HEK293 (cell line): Measurements from ENCODE around the gene LRRC8E.

Experiments
- CTCF ChIA-PET: fragments of 350-600 bp; formaldehyde crosslinking; extraction: SDS; loops from one replicate; lab custom pipeline; 2021; ENCODE audit warnings: antibody characterized with exemption; lab: Yijun Ruan, JAX
- POLR2A ChIA-PET: fragments of 300-600 bp; formaldehyde crosslinking; extraction: SDS; loops from one replicate; lab custom pipeline; 2020; ENCODE audit warnings: antibody characterized with exemption, inconsistent platforms; lab: Yijun Ruan, JAX
- H3K27ac ChIP-seq: fragments of 200-500 bp; sonication (Bioruptor generic); 2 replicates; pipeline ENCODE4 v1.5.1; 2014; ENCODE audit warnings: low read depth, low read length, control low read depth, inconsistent platforms; ENCODE audit errors: extremely low read depth
- H3K36me3 ChIP-seq, 2 experiments: fragments of 200-500 bp in 1 of 2; sonication (Bioruptor generic) in 1 of 2; 1 replicate in 1 of 2; 2 replicates in 1 of 2; pipeline ENCODE4 v1.5.1; 2014 to 2017; ENCODE audit warnings: inconsistent platforms in 2 of 2, low read length in 2 of 2; ENCODE audit not compliant: control insufficient read depth in 2 of 2, insufficient read depth in 1 of 2
- H3K4me1 ChIP-seq: fragments of 200-500 bp; sonication (Bioruptor generic); 2 replicates; pipeline ENCODE4 v1.5.1; 2014; ENCODE audit warnings: mild to moderate bottlenecking, low read length, inconsistent platforms; ENCODE audit not compliant: control insufficient read depth, insufficient read depth
- H3K4me3 ChIP-seq: 2 replicates; pipeline ENCODE4 v1.5.1; 2011; ENCODE audit warnings: low read depth, mild to moderate bottlenecking, control low read depth, low read length, moderate library complexity
- H3K9me3 ChIP-seq: fragments of 200-500 bp; sonication (Bioruptor generic); 2 replicates; pipeline ENCODE4 v1.5.1; 2014; ENCODE audit warnings: low read depth, low read length, inconsistent platforms; ENCODE audit not compliant: control insufficient read depth, insufficient read depth
- AEBP2 ChIP-seq: fragments of 450-650 bp; formaldehyde crosslinking; IDR thresholded peaks from 2 replicates; pipeline ENCODE4 v1.5.1; 2016; ENCODE audit warnings: missing biosample characterization, missing genetic modification characterization, borderline replicate concordance
- GLIS1 ChIP-seq: fragments of 450-650 bp; formaldehyde crosslinking; IDR thresholded peaks from 2 replicates; pipeline ENCODE4 v1.5.1; 2016; ENCODE audit warnings: missing biosample characterization, missing genetic modification characterization
- KLF17 ChIP-seq: fragments of 450-650 bp; formaldehyde crosslinking; IDR thresholded peaks from 2 replicates; pipeline ENCODE4 v1.5.1; 2016; ENCODE audit warnings: missing biosample characterization, missing genetic modification characterization
- MEIS1 ChIP-seq: sonication (generic); formaldehyde crosslinking; IDR thresholded peaks from 2 replicates; pipeline ENCODE4 v1.8.1; 2022; ENCODE audit warnings: missing genetic modification reagents, mild to moderate bottlenecking, borderline replicate concordance
- PRDM1 ChIP-seq: fragments of 450-650 bp; formaldehyde crosslinking; IDR thresholded peaks from 2 replicates; pipeline ENCODE4; 2016; ENCODE audit warnings: missing biosample characterization, missing genetic modification characterization
- PRDM6 ChIP-seq: fragments of 450-650 bp; formaldehyde crosslinking; IDR thresholded peaks from 2 replicates; pipeline ENCODE4 v1.5.1; 2017; ENCODE audit warnings: missing biosample characterization, missing genetic modification characterization
- ZBTB10 ChIP-seq: fragments of 450-650 bp; formaldehyde crosslinking; IDR thresholded peaks from 2 replicates; pipeline ENCODE4 v1.5.1; 2016; ENCODE audit warnings: missing biosample characterization, missing genetic modification characterization
- ZNF138 ChIP-seq: fragments of 450-650 bp; formaldehyde crosslinking; IDR thresholded peaks from 2 replicates; pipeline ENCODE4 v1.5.1; 2016; ENCODE audit warnings: missing biosample characterization, missing genetic modification characterization, borderline replicate concordance
- ZNF169 ChIP-seq: fragments of 450-650 bp; formaldehyde crosslinking; IDR thresholded peaks from 2 replicates; pipeline ENCODE4 v1.5.1; 2016; ENCODE audit warnings: missing biosample characterization, missing genetic modification characterization
- ZNF341 ChIP-seq: fragments of 450-650 bp; formaldehyde crosslinking; IDR thresholded peaks from 2 replicates; pipeline ENCODE4; 2016; ENCODE audit warnings: low read depth, missing biosample characterization, missing genetic modification characterization
- ZNF560 ChIP-seq: fragments of 450-650 bp; formaldehyde crosslinking; IDR thresholded peaks from 2 replicates; pipeline ENCODE4 v1.5.1; 2017; ENCODE audit warnings: missing biosample characterization, missing genetic modification characterization, borderline replicate concordance
- ZNF610 ChIP-seq: fragments of 450-650 bp; formaldehyde crosslinking; IDR thresholded peaks from 2 replicates; pipeline ENCODE4 v1.5.1; 2016; ENCODE audit warnings: missing biosample characterization, missing genetic modification characterization, borderline replicate concordance
- ZNF677 ChIP-seq: fragments of 450-650 bp; IDR thresholded peaks from 2 replicates; pipeline ENCODE4 v1.5.0; 2018; ENCODE audit warnings: missing biosample characterization, mild to moderate bottlenecking, missing genetic modification characterization, moderate library complexity
- TF ChIP-seq, protein P1 (sequence below): fragments of 450-650 bp; formaldehyde crosslinking; IDR thresholded peaks from 2 replicates; pipeline ENCODE4 v1.5.1; 2016; ENCODE audit warnings: missing biosample characterization, missing genetic modification characterization, borderline replicate concordance
- TF ChIP-seq, protein P2 (sequence below): fragments of 450-650 bp; formaldehyde crosslinking; IDR thresholded peaks from 2 replicates; pipeline ENCODE4 v1.5.1; 2017; ENCODE audit warnings: missing biosample characterization, missing genetic modification characterization
- TF ChIP-seq, protein P3 (sequence below): fragments of 450-650 bp; formaldehyde crosslinking; conservative IDR thresholded peaks from 2 replicates; pipeline ENCODE4 v1.5.1; 2016; ENCODE audit warnings: low read depth, missing biosample characterization, missing genetic modification characterization

Gene LRRC8E

GRCh38 chr19:7900401-7900870, 12.1 kb downstream of the LRRC8E start:
- CTCF ChIA-PET: interaction anchor here (0.5 to 3.1 kb wide), 7 partner anchors 8 to 265 kb away, joined by 3 to 21 read pairs (median 4); no protein-coding TSS in a partner anchor
- TF ChIP-seq KLF17 (tag by site-specific recombination): no peak
- TF ChIP-seq MEIS1 (CRISPR knock-in tag): no peak
- TF ChIP-seq, protein P1, sequence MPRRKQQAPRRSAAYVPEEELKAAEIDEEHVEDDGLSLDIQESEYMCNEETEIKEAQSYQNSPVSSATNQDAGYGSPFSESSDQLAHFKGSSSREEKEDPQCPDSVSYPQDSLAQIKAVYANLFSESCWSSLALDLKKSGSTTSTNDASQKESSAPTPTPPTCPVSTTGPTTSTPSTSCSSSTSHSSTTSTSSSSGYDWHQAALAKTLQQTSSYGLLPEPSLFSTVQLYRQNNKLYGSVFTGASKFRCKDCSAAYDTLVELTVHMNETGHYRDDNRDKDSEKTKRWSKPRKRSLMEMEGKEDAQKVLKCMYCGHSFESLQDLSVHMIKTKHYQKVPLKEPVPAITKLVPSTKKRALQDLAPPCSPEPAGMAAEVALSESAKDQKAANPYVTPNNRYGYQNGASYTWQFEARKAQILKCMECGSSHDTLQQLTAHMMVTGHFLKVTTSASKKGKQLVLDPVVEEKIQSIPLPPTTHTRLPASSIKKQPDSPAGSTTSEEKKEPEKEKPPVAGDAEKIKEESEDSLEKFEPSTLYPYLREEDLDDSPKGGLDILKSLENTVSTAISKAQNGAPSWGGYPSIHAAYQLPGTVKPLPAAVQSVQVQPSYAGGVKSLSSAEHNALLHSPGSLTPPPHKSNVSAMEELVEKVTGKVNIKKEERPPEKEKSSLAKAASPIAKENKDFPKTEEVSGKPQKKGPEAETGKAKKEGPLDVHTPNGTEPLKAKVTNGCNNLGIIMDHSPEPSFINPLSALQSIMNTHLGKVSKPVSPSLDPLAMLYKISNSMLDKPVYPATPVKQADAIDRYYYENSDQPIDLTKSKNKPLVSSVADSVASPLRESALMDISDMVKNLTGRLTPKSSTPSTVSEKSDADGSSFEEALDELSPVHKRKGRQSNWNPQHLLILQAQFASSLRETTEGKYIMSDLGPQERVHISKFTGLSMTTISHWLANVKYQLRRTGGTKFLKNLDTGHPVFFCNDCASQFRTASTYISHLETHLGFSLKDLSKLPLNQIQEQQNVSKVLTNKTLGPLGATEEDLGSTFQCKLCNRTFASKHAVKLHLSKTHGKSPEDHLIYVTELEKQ (tag by site-specific recombination): no peak
- no peak for TF ChIP-seq PRDM1
- no peak for TF ChIP-seq ZNF138 (tag by site-specific recombination)
- TF ChIP-seq GLIS1: no peak
- no peak for TF ChIP-seq ZNF341 (tag by site-specific recombination)
- TF ChIP-seq, protein P2, sequence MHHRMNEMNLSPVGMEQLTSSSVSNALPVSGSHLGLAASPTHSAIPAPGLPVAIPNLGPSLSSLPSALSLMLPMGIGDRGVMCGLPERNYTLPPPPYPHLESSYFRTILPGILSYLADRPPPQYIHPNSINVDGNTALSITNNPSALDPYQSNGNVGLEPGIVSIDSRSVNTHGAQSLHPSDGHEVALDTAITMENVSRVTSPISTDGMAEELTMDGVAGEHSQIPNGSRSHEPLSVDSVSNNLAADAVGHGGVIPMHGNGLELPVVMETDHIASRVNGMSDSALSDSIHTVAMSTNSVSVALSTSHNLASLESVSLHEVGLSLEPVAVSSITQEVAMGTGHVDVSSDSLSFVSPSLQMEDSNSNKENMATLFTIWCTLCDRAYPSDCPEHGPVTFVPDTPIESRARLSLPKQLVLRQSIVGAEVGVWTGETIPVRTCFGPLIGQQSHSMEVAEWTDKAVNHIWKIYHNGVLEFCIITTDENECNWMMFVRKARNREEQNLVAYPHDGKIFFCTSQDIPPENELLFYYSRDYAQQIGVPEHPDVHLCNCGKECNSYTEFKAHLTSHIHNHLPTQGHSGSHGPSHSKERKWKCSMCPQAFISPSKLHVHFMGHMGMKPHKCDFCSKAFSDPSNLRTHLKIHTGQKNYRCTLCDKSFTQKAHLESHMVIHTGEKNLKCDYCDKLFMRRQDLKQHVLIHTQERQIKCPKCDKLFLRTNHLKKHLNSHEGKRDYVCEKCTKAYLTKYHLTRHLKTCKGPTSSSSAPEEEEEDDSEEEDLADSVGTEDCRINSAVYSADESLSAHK (tag by site-specific recombination): no peak
- TF ChIP-seq PRDM6 (tag by site-specific recombination): no peak
- TF ChIP-seq ZBTB10 (tag by site-specific recombination): no peak
- TF ChIP-seq ZNF677: no peak
- no peak for TF ChIP-seq ZNF610 (tag by site-specific recombination)
- TF ChIP-seq ZNF169 (tag by site-specific recombination): no peak
- TF ChIP-seq, protein P3, sequence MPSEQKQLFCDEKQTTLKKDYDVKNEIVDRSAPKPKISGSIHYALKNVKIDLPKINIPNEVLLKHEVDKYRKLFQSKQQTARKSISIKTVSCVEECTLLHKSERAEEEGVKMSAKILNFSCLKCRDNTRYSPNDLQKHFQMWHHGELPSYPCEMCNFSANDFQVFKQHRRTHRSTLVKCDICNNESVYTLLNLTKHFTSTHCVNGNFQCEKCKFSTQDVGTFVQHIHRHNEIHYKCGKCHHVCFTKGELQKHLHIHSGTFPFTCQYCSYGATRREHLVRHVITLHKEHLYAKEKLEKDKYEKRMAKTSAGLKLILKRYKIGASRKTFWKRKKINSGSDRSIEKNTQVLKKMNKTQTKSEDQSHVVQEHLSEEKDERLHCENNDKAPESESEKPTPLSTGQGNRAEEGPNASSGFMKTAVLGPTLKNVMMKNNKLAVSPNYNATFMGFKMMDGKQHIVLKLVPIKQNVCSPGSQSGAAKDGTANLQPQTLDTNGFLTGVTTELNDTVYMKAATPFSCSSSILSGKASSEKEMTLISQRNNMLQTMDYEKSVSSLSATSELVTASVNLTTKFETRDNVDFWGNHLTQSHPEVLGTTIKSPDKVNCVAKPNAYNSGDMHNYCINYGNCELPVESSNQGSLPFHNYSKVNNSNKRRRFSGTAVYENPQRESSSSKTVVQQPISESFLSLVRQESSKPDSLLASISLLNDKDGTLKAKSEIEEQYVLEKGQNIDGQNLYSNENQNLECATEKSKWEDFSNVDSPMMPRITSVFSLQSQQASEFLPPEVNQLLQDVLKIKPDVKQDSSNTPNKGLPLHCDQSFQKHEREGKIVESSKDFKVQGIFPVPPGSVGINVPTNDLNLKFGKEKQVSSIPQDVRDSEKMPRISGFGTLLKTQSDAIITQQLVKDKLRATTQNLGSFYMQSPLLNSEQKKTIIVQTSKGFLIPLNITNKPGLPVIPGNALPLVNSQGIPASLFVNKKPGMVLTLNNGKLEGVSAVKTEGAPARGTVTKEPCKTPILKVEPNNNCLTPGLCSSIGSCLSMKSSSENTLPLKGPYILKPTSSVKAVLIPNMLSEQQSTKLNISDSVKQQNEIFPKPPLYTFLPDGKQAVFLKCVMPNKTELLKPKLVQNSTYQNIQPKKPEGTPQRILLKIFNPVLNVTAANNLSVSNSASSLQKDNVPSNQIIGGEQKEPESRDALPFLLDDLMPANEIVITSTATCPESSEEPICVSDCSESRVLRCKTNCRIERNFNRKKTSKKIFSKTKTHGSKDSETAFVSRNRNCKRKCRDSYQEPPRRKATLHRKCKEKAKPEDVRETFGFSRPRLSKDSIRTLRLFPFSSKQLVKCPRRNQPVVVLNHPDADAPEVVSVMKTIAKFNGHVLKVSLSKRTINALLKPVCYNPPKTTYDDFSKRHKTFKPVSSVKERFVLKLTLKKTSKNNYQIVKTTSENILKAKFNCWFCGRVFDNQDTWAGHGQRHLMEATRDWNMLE: no peak
- no peak for TF ChIP-seq AEBP2 (tag by site-specific recombination)
- TF ChIP-seq ZNF560 (tag by site-specific recombination): no peak

More at GRCh38 chr19:7900401-7900870, 12.1 kb downstream of the LRRC8E start:
- no peak overlapping the region for H3K4me3 ChIP-seq
- peaks cover 5% of the 10 kb centered on the region; the same call in 1 of the 2 replicates for H3K4me1 ChIP-seq
- peaks cover 3 to 32% of the 10 kb centered on the region in 2 experiments; a peak in 2 of 3 replicates for H3K36me3 ChIP-seq
- POLR2A ChIA-PET: interaction anchor here (0.5 to 3.4 kb wide), 8 partner anchors 9 to 43 kb away, joined by 3 to 22 read pairs (median 6); partner anchors contain the start of genes LRRC8E, SNAPC2 and TIMM44
- no peaks in the 10 kb centered on the region for H3K9me3 ChIP-seq
- no peak overlapping the region for H3K27ac ChIP-seq
